Erythroblast (primary cell): Measurements from ENCODE around the gene ANKH.

Experiments used
- GATA1 ChIP-seq: IDR thresholded peaks from 2 replicates; pipeline ENCODE4 v1.6.1; 2011; ENCODE audit warnings: low read depth, mild to moderate bottlenecking, control low read depth, low read length, moderate library complexity
- POLR2A ChIP-seq: IDR thresholded peaks from 2 replicates; pipeline ENCODE4 v1.6.1; 2011; ENCODE audit warnings: mild to moderate bottlenecking, low read length

GRCh38 chr5:14685757-14686156, 185.8 kb downstream of the ANKH start:
- TF ChIP-seq GATA1 (no peak), POLR2A (no peak)
